GM21360 (cell line): ENCODE results near the gene LSAMP.

Source experiments
- ATAC-seq: cut with Tn5 transposase; IDR thresholded peaks from one replicate; pipeline ENCODE4 v1.9.1; 2021; ENCODE audit warnings: mild to moderate bottlenecking, moderate library complexity; ENCODE audit not compliant: unreplicated experiment

LSAMP gene

DNA sequence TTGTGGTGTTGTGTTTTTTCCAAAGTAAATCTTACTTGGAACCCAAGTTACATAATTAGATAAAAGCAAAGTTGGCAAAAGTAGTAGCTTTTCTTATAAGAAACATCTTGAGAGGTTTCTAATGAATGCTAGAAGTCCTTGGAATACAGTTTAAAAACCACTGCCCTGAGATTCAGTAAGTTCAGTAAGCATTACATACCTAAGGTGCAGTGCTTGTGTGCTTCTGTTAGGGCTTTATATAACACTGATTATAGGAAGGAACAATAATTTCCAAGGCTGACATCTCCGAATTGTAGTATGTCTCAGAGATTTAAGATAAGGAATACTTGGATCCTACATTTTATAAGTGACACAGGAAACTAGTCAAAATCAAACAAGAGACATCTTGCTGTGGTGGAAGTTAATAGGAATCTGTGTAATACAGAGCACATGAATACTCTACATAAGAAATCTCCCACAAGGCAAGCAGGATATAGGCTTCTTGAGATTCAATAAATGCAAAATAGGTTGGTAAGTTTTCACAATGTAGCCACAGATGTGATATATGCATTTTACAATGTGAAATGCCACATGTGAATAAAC lies 268.2 kb downstream of the LSAMP start:
- no peak for ATAC-seq

DNA sequence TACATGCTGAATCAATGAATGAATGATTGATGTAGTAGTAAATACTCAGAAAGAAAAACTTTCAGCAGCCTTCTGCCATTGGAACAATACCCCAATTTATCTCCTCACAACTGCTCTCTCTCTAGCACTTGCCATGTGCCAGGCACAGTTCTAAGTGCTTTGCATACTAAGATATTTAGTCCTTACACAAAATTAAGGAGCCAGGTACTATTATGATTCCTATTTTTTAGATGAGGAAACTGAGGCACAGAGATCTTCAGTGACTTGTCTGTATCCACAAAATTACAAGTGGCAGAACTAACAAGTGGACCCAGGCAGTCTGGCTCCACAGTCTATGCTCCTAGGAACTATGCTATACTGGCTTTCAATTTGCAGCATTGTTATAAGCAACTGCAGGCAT lies 279.2 kb downstream of the LSAMP start:
- ATAC-seq: no peak

GRCh38 chr3:116165641-116166040 lies 279.6 kb downstream of the LSAMP start:
- ATAC-seq: no peak

DNA sequence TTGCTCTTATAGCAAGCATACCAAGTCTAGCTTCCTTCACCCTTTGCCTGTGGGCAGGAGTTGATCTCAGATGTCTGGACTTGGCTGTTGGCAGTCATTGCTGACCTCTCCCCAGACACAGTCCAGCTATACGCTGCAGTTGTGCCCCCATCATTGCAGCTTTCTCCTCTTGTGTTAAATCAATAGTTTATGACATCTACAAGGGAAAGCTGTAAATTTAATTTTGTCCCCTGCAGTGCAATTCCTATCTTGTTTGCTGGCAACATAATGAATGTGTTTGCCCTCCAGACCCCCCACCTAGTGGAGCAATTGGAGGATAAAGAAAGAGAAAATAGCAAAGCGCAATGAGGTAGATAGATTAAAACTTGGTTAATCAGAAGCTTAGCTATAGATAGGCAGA lies 280.2 kb downstream of the LSAMP start:
- no peak for ATAC-seq

GRCh38 chr3:116164039-116164438 lies 281.2 kb downstream of the LSAMP start:
- ATAC-seq: no peak

- ATAC-seq: no peak
These were observed 283.4 kb downstream of the LSAMP start for GRCh38 chr3:116161575-116162525.

GRCh38 chr3:116160594-116160993 lies 284.7 kb downstream of the LSAMP start:
- ATAC-seq: no peak

DNA sequence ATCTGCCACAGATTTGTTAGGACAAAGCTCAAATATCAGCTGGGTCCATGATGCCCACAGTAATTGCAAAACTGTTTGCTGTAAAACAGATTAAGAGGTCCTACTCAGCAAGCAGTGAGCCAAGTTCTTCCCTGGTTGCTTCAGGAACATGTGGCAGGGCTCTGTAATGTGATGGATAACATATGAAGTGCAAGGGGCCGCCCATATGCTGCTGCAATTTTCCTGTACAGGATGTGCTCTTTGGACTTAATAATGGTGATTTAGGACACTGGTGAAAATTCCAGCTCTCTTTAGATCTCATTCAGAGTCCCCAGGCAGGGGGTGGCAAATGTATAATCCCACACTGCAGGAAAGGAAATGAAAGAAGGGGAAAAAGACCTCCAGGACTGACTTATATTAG lies 289.4 kb downstream of the LSAMP start:
- no peak for ATAC-seq

DNA sequence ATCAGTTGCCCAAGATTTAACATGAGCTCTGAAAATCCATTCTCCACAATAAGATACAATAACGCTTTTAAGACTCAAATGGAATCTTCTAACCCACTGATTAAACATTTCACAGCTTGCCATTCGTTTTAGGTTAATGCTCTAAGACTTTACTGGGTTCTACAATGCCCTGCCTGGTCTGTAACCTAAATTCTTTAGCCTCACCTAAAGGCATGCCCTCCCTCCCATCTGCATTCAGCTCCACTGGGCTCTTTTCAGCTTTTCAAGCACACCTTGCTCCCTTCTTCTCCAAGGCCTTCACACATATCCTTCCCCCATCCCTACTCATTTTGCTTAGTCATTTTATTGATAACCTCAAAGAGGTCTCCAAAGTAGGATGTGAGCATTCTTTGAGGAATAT lies 290.9 kb downstream of the LSAMP start:
- no peak for ATAC-seq

DNA sequence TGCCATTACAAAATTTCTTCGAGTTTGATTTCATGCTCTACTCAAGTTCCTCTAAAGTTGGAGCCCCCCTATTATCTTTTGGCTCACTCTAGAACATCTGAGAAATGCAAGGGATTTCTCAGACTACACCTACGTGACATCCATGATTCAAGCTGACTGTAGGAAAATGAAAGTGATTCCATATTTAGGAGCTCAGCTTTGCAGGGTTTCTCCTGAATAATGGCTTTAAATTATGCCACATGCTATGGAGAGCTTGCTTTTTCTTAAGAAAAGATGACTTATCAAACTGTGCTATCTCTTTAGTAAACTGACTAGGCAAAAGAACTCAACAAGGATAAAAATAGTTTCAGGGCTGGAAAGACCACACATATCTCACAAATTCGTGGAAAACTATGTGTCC lies 292.1 kb downstream of the LSAMP start:
- no peak for ATAC-seq

GRCh38 chr3:116150655-116151167 lies 294.6 kb downstream of the LSAMP start:
- ATAC-seq: no peak

GRCh38 chr3:116148881-116149851 lies 296.1 kb downstream of the LSAMP start:
- ATAC-seq: no peak

GRCh38 chr3:116145613-116146012 lies 299.7 kb downstream of the LSAMP start:
- ATAC-seq: no peak

DNA sequence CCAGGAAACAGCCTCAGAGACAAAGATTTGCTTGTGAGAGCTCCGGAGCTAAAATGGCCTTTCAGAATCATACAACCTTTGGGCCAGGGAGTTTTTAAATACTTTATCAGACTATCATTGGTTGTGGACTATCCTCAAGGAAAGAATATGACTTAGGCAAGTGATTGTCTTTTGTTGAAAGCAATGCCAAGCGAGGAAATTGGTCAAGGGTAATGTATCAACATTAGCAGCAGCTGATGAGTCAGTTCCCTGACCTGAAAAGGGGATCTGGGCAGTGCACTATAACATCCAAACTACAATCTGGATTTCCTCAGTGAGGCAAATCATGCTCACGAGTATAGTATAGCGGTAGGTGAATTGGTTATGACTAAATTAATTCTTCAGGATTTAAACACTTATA lies 303.6 kb downstream of the LSAMP start:
- ATAC-seq: no peak

- no peak for ATAC-seq
These were observed 305.1 kb downstream of the LSAMP start for GRCh38 chr3:116140100-116140689.

DNA sequence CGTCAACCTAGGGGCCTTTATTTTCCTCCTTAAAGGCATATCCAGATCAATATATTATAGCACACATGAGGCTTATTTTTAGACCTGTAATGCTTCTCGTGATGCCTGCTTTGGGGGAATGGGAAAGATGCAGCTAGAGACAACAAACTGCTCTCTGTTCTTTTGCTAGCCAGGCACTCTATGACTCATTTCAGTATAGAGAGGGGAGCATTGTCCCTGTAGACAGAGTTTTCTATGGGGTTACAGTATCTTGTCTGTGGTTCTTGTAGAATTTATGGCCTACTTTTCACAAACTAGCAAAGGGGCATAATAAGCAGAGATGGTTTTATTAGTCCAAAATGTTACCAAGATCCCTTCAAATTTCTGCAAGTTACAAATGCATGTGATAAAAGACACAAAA lies 305.6 kb downstream of the LSAMP start:
- peak; percentile 76 for ATAC-seq

DNA sequence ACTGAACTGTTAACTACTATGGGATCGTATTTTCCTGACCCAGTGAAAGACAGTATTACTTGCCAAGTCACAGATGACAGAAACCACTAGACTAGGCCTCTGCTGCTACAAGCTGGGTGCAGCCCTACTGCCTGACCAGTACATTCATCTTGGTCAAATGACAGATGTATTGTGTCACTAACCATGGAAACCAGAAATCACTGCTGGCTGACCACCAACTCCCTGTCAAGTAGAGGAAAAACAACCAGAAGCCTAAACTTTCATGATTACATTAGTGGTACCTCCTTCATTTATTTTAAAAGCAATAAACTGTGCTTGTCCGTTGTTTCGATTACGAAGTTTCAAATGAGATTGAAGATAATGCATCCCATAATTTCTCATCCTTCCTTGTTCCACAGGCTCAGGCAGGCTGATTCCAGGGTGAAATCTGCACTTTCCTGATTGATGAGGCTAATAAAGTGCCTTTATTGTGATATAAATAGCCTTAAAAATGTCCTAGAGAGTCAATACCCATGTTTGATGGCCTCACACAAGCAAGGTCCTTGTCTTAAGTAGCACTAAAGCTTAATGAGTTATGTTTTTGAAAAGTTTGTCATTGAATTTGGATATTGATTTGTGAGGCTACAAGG lies 309.7 kb downstream of the LSAMP start:
- no peak for ATAC-seq

- ATAC-seq: no peak
These were observed 315.9 kb downstream of the LSAMP start for GRCh38 chr3:116129187-116129946.

DNA sequence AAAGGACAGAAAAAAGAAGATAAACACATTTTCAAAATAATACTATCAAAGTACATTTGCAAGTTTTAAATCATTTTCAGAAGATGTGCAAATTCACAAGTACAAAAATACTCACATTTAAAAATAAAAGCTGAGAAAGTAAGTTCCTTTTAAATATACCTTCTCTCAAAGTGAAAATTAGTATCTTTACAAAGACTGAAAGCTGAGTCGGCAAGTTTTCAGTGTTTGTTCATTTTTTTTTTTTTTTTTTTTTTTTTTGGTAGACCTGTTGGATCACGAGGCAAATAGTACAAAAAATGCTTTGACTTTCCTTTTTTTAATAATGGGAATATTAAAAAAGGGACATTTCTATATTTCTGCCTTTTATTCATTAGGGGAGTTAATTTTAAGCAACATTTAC lies 317.8 kb downstream of the LSAMP start:
- ATAC-seq: no peak
